PC-3 (cell line): Measurements from ENCODE around the gene CCN6.

ENCODE experiments used
- EZH2 ChIP-seq: fragments of 300-600 bp; sonication (generic); IDR thresholded peaks from one replicate; pipeline ENCODE4 v1.6.1; 2017; ENCODE audit warnings: antibody characterized with exemption, mild to moderate bottlenecking, low read length; ENCODE audit not compliant: unreplicated experiment
- TF ChIP-seq, protein P1 (sequence below): fragments of 300-600 bp; sonication (generic); conservative IDR thresholded peaks from 2 replicates; pipeline ENCODE4 v1.5.1; 2017; ENCODE audit warnings: antibody characterized with exemption, low read depth, mild to moderate bottlenecking, low read length

DNA sequence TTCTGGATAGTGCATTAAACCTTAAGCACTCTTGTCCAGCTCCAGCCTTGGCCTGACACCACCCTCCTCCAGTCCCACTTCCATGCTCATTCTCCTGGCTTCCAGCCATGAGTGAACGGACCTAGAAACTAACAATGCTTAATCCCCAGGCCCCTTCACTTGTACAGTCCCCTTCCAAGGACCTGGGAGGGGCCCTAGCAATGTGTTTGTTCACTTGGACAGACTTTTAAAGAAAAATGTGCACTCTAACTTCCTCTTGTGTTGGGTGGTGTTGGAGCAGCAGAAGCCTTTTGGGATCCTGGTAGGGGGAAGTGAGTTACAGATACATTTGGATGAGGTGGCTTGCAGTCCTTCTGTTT is 48.9 kb upstream of the CCN6 start:
- TF ChIP-seq, protein P1, sequence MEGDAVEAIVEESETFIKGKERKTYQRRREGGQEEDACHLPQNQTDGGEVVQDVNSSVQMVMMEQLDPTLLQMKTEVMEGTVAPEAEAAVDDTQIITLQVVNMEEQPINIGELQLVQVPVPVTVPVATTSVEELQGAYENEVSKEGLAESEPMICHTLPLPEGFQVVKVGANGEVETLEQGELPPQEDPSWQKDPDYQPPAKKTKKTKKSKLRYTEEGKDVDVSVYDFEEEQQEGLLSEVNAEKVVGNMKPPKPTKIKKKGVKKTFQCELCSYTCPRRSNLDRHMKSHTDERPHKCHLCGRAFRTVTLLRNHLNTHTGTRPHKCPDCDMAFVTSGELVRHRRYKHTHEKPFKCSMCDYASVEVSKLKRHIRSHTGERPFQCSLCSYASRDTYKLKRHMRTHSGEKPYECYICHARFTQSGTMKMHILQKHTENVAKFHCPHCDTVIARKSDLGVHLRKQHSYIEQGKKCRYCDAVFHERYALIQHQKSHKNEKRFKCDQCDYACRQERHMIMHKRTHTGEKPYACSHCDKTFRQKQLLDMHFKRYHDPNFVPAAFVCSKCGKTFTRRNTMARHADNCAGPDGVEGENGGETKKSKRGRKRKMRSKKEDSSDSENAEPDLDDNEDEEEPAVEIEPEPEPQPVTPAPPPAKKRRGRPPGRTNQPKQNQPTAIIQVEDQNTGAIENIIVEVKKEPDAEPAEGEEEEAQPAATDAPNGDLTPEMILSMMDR = no peak
- TF ChIP-seq EZH2 = no peak
